ENCODE measurements around the gene SLC8A2.

GRCh38 chr19:47518139-47518538 lies 46.4 kb upstream of the SLC8A2 start:
- TF ChIP-seq POLR2AphosphoS5 (IDR thresholded peaks at IDR 0.05) (no peak), CTCF (IDR thresholded peaks at IDR 0.05) (no peak), POLR2A (IDR thresholded peaks at IDR 0.05) (no peak)

All from transverse colon (tissue), 4 donors.